GM08714 (cell line): ENCODE measurements around the gene GRID1.

Experiments
- H3K4me3 ChIP-seq: fragments of 200-500 bp; sonication (Bioruptor generic); 2 replicates; pipeline ENCODE4 v1.5.1; 2014; ENCODE audit warnings: mild to moderate bottlenecking, low read length, inconsistent platforms
- ZNF274 ChIP-seq: IDR thresholded peaks from 2 replicates; pipeline ENCODE4 v1.6.1; 2012; ENCODE audit warnings: mild to moderate bottlenecking, low read depth, low read length

The GRID1 gene

GRCh38 chr10:85620807-85621206 is 745.8 kb downstream of the GRID1 start:
- H3K4me3 ChIP-seq = no peak overlapping the region
- no peak for TF ChIP-seq ZNF274

- no peak overlapping the region for H3K4me3 ChIP-seq
- no peak for TF ChIP-seq ZNF274
Observed at GRCh38 chr10:85619832-85620231, 746.8 kb downstream of the GRID1 start.

GRCh38 chr10:85618841-85619240 is 747.8 kb downstream of the GRID1 start:
- H3K4me3 ChIP-seq = no peak overlapping the region
- no peak for TF ChIP-seq ZNF274

- no peak for TF ChIP-seq ZNF274
- H3K4me3 ChIP-seq = no peak overlapping the region
Observed at GRCh38 chr10:85617751-85618546, 748.6 kb downstream of the GRID1 start.

- TF ChIP-seq ZNF274 = no peak
- no peak overlapping the region for H3K4me3 ChIP-seq
Observed at GRCh38 chr10:85615556-85615955, 751.0 kb downstream of the GRID1 start.

- TF ChIP-seq ZNF274 = no peak
- H3K4me3 ChIP-seq = no peak overlapping the region
Observed at GRCh38 chr10:85614981-85615380, 751.6 kb downstream of the GRID1 start.

- TF ChIP-seq ZNF274 = no peak
Observed at GRCh38 chr10:85614566-85614965, 752.0 kb downstream of the GRID1 start.

GRCh38 chr10:85613391-85613790 is 753.2 kb downstream of the GRID1 start:
- H3K4me3 ChIP-seq = no peak overlapping the region
- no peak for TF ChIP-seq ZNF274

More at GRCh38 chr10:85614566-85614965, 752.0 kb downstream of the GRID1 start:
- no peak overlapping the region for H3K4me3 ChIP-seq

GRCh38 chr10:85612833-85613232 is 753.8 kb downstream of the GRID1 start:
- no peak overlapping the region for H3K4me3 ChIP-seq
- no peak for TF ChIP-seq ZNF274

- no peak for TF ChIP-seq ZNF274
- no peak overlapping the region for H3K4me3 ChIP-seq
Observed at GRCh38 chr10:85612378-85612775, 754.2 kb downstream of the GRID1 start.

- no peak overlapping the region for H3K4me3 ChIP-seq
- no peak for TF ChIP-seq ZNF274
Observed at GRCh38 chr10:85611746-85612377, 754.7 kb downstream of the GRID1 start.

- no peak overlapping the region for H3K4me3 ChIP-seq
- no peak for TF ChIP-seq ZNF274
Observed at GRCh38 chr10:85611093-85611740, 755.4 kb downstream of the GRID1 start.

- TF ChIP-seq ZNF274 = no peak
- H3K4me3 ChIP-seq = no peak overlapping the region
Observed at GRCh38 chr10:85610381-85611092, 756.1 kb downstream of the GRID1 start.

GRCh38 chr10:85609509-85609908 is 757.1 kb downstream of the GRID1 start:
- TF ChIP-seq ZNF274 = no peak
- no peak overlapping the region for H3K4me3 ChIP-seq
